ENCODE measurements around the gene KIR2DL3.
"Not testable (repeated sequence)": the region's sequence is repeated elsewhere in the genome, so short reads cannot be mapped to it uniquely, and the experiment has no call there.

Gene KIR2DL3

DNA sequence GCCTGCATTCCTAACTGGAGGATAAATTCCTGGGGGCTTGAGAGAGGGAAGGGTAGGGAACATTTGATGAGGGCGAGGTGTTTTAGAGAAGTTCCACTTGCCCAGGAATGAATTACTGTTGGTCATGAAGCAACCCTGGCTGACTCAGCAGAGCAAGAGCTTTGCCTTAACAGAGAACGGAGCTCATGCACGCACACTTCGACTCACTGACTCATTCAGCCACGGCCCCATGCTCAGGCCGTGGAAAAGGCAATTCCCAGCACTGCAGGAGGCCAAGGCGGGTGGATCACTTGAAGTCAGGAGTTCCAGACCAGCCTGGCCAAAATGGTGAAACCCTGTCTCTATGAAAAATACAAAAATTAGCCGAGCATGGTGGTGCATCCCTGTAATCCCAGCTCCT lies 25.9 kb downstream of the KIR2DL3 start:
- H3K9me3 Mint-ChIP-seq; H3K4me3 Mint-ChIP-seq; ATAC-seq (replicated peaks); DNase-seq; H3K27ac Mint-ChIP-seq; H3K36me3 Mint-ChIP-seq; H3K4me1 Mint-ChIP-seq: not testable (repeated sequence)
- peaks cover 7 to 15% of the 10 kb centered on the region in 2 donors for H3K27me3 Mint-ChIP-seq

DNA sequence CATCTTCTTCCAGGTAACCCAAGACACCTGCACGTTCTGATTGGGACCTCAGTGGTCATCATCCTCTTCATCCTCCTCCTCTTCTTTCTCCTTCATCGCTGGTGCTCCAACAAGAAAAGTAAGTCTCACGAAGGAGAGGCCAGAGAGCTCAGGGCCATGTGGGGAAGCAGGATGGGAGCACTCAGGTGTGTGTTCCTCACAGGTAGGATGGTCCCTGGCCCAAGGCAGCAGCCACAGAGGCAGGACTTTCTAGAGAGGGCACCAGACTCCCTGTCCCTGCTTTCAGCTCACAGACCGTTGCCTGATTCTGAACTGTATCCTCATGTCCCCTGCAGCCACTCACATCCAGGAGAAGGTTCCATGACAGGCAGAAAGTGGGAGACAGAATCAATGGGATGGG lies 28.2 kb downstream of the KIR2DL3 start:
- H3K27me3 Mint-ChIP-seq, result peaks cover 7 to 15% of the 10 kb centered on the region in 2 donors
- ATAC-seq (replicated peaks); H3K4me3 Mint-ChIP-seq; H3K4me1 Mint-ChIP-seq; H3K36me3 Mint-ChIP-seq; H3K27ac Mint-ChIP-seq; H3K9me3 Mint-ChIP-seq; DNase-seq: not testable (repeated sequence)

DNA sequence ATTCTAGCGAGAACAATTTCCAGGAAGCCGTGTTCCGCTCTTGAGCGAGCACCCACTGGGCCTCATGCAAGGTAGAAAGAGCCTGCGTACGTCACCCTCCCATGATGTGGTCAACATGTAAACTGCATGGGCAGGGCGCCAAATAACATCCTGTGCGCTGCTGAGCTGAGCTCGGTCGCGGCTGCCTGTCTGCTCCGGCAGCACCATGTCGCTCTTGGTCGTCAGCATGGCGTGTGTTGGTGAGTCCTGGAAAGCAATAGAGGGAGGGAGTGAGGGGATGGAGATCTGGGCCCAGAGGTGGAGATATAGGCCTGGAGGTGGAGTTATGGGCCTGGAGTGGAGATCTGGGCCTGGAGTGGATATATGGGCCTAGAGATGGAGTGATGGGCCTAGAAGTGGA lies 31.3 kb downstream of the KIR2DL3 start, which contains the start of gene KIR2DL1:
Gene KIR2DL1, plus strand, starts transcription at position 148 of the 400 bp plus-strand sequence. Its CDS starts 58 bp downstream, at position 206.
- not testable (repeated sequence) for ATAC-seq (replicated peaks); H3K9me3 Mint-ChIP-seq; H3K4me3 Mint-ChIP-seq; H3K36me3 Mint-ChIP-seq; H3K4me1 Mint-ChIP-seq; H3K27ac Mint-ChIP-seq; DNase-seq
- H3K27me3 Mint-ChIP-seq, result peaks cover 15 to 20% of the 10 kb centered on the region in 2 donors

DNA sequence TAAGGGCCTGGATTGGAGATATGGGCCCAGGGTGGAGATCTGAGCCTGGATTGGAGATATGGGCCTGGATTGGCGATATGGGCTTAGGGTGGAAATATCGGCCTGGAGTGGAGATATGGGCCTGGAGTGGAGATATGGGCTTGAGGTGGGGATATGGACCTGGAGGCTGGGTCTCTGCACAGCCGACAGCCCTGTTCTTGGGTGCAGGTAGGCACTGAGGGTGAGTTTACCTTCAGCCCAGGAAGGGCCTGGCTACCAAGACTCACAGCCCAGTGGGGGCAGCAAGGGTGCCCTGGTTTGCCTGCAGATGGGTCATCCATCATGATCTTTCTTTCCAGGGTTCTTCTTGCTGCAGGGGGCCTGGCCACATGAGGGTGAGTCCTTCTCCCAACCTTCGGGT lies 32.2 kb downstream of the KIR2DL3 start:
- H3K36me3 Mint-ChIP-seq; H3K27ac Mint-ChIP-seq; H3K4me1 Mint-ChIP-seq; H3K4me3 Mint-ChIP-seq; H3K9me3 Mint-ChIP-seq; DNase-seq; ATAC-seq (replicated peaks): not testable (repeated sequence)
- H3K27me3 Mint-ChIP-seq, result peaks cover 15 to 18% of the 10 kb centered on the region in 2 donors

DNA sequence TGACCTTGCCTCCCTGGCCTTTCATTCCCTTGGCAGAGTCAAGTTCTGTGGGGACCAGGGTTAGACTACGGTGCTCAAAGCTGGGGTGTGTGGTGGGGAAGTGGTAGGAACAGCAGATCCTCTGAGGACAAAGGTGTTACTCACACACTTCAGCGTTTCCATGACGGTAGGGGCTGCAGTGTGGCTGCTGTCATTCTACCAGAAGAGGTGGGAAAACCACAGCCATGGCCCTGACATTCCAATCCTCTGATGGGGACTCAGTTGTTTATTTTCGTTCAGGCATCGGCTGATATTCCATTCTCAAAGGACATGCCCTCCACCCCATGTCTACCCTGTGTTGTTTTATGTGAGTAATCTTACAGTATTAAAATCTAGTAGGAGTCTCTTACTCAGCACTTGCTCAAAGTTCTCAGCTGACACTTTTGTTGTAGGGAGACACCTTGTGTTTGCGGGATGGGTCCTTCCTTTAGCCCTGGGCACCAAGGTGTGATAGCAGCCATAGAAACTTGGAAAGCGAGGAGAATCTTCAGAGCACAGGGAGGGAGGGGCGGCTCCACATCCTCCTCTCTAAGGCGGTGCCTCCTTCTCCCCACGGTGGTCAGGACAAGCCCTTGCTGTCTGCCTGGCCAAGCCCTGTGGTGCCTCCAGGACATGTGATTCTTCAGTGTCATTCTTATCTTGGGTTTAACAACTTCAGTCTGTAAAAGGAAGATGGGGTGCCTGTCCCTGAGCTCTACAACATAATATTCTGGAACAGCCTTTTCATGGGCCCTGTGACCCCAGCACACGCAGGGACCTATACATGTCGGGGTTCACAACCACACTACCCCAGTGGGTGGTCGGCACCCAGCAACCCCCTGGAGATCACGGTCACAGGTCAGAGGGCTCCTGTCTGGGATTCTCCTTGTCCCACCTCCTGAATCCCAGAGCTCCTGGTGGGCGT lies 33.0 kb downstream of the KIR2DL3 start:
- H3K27me3 Mint-ChIP-seq, result peaks cover 12 to 18% of the 10 kb centered on the region in 2 donors
- not testable (repeated sequence) for H3K4me3 Mint-ChIP-seq; H3K4me1 Mint-ChIP-seq; H3K9me3 Mint-ChIP-seq; H3K36me3 Mint-ChIP-seq; DNase-seq; ATAC-seq (replicated peaks); H3K27ac Mint-ChIP-seq

DNA sequence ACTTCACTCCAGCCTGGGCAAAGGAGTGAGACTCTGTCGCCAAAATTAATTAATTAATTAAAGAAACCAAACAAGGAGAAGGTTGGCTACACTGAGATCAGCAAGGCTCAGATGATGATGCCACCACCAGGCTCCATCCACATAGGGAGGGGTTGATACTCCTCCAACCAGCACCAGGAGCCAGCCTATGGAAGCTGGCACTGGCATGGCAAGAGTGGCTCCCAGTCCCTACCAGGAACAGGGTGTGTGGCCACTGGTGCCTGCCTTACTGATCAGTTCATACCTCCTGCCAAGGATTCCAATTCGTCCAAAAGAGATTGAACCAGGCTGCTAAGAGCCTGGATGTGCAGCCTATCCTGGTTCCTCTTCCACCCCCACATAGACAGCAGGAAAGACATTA lies 34.4 kb downstream of the KIR2DL3 start:
- H3K27me3 Mint-ChIP-seq, result peaks cover 5 to 14% of the 10 kb centered on the region in 2 donors
- not testable (repeated sequence) for H3K4me1 Mint-ChIP-seq; H3K9me3 Mint-ChIP-seq; H3K4me3 Mint-ChIP-seq; H3K36me3 Mint-ChIP-seq; ATAC-seq (replicated peaks); H3K27ac Mint-ChIP-seq; DNase-seq

DNA sequence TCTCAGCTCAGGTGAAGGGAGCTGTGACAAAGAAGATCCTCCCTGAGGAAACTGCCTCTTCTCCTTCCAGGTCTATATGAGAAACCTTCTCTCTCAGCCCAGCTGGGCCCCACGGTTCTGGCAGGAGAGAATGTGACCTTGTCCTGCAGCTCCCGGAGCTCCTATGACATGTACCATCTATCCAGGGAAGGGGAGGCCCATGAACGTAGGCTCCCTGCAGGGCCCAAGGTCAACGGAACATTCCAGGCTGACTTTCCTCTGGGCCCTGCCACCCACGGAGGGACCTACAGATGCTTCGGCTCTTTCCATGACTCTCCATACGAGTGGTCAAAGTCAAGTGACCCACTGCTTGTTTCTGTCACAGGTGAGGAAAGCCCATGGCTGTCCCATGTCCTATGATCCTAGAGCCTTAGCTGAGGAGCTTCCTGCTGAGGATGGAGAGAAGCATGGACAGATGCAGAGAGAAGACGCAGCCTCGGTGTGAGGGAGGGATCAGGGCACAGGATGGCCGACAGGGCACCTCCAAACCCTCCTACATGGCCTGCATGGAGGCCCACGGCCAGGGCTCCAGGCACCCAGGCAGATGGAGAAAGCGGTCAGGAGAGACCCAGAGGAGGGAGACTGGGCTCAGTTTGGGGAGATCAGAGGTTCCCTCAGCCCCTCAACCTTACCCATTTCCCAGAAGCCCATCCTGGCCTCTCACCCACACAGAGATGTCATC lies 36.9 kb downstream of the KIR2DL3 start:
- not testable (repeated sequence) for H3K27ac Mint-ChIP-seq; H3K36me3 Mint-ChIP-seq; H3K9me3 Mint-ChIP-seq; H3K4me3 Mint-ChIP-seq; DNase-seq; H3K4me1 Mint-ChIP-seq; ATAC-seq (replicated peaks)
- H3K27me3 Mint-ChIP-seq, result peaks cover 5 to 14% of the 10 kb centered on the region in 2 donors

DNA sequence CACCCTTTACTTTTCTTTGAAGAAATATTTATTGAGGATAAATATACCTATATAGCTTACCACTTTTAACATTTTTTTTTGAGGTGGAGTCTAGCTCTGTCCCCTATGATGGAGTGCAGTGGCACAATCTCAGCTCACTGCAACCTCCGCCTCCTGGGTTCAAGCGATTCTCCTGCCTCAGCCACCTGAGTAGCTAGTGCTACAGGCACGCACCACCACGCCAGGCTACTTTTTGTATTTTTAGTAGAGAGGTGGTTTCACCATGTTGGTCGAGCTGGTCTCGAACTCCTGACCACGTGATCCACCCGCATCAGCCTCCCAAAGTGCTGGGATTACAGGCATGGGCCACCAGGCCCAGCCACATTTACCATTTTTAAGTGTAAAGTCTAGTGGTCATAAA lies 37.5 kb downstream of the KIR2DL3 start:
- DNase-seq; H3K36me3 Mint-ChIP-seq; H3K4me3 Mint-ChIP-seq; H3K27ac Mint-ChIP-seq; H3K9me3 Mint-ChIP-seq; H3K4me1 Mint-ChIP-seq; ATAC-seq (replicated peaks): not testable (repeated sequence)
- H3K27me3 Mint-ChIP-seq, result peaks cover 5 to 14% of the 10 kb centered on the region in 2 donors

DNA sequence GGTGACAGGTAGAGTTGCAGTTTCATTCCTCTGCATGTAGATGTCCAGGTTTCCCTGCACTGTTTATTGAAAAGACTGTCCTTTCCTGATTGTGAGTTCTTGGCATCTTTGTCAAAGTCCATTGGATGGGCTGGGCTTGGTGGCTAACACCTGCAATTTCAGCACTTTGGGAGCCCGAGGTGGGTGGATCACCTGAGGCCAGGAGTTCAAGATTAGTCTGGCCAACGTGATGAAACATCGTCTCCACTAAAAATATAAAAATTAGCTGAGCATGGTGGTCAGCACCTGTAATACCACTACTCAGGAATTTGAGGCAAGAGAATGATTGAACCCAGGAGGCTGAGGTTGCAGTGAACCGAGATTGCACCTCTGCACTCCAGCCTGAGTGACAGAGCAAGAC lies 39.5 kb downstream of the KIR2DL3 start:
- not testable (repeated sequence) for DNase-seq; H3K4me1 Mint-ChIP-seq; H3K27ac Mint-ChIP-seq; ATAC-seq (replicated peaks); H3K36me3 Mint-ChIP-seq; H3K4me3 Mint-ChIP-seq
- Mint-ChIP-seq H3K9me3 (peaks cover 0 to 10% of the 10 kb centered on the region in 2 donors), H3K27me3 (peaks cover 11 to 23% of the 10 kb centered on the region in 2 donors)

DNA sequence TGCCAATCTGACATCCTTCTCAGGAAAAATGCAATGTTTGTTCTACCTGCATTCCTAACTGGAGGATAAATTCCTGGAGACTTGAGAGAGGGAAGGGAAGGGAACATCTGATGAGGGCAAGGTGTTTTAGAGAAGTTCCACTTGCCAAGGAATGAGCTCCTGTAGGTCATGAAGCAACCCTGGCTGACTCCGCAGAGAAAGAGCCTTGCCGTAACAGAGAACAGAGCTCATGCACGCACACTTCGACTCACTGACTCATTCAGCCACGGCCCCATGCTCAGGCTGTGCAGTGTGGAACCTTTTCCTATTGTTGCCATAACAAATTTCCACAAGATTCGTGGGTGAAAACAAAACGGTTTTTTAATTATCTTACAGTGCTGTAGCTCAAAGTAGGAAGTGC lies 40.6 kb downstream of the KIR2DL3 start:
- not testable (repeated sequence) for H3K27ac Mint-ChIP-seq; ATAC-seq (replicated peaks); H3K36me3 Mint-ChIP-seq; H3K4me1 Mint-ChIP-seq; H3K4me3 Mint-ChIP-seq; DNase-seq
- Mint-ChIP-seq H3K27me3 (peaks cover 17 to 28% of the 10 kb centered on the region in 2 donors), H3K9me3 (peaks cover 0 to 10% of the 10 kb centered on the region in 2 donors)

DNA sequence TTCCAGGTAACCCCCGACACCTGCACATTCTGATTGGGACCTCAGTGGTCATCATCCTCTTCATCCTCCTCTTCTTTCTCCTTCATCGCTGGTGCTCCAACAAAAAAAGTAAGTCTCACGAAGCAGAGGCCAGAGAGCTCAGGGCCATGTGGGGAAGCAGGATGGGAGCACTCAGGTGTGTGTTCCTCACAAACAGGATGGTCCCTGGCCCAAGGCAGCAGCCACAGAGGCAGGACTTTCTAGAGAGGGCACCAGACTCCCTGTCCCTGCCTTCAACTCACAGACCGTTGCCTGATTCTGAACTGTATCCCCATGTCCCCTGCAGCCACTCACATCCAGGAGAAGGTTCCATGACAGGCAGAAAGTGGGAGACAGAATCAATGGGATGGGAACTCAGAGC lies 44.6 kb downstream of the KIR2DL3 start:
- not testable (repeated sequence) for H3K9me3 Mint-ChIP-seq; DNase-seq; H3K4me3 Mint-ChIP-seq; ATAC-seq (replicated peaks); H3K27ac Mint-ChIP-seq; H3K4me1 Mint-ChIP-seq; H3K36me3 Mint-ChIP-seq
- H3K27me3 Mint-ChIP-seq, result peaks cover 33 to 37% of the 10 kb centered on the region in 2 donors

DNA sequence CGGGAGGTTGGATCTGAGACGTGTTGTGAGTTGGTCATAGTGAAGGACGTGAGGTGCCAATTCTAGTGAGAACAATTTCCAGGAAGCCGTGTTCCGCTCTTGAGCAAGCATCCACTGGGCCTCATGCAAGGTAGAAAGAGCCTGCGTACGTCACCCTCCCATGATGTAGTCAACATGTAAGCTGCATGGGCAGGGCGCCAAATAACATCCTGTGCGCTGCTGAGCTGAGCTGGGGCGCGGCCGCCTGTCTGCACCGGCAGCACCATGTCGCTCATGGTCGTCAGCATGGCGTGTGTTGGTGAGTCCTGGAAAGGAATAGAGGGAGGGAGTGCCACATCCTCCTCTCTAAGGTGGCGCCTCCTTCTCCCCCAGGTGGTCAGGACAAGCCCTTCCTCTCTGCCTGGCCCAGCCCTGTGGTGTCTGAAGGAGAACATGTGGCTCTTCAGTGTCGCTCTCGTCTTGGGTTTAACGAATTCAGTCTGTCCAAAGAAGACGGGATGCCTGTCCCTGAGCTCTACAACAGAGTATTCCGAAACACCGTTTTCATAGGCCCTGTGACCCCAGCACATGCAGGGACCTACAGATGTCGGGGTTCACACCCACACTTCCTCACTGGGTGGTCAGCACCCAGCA lies 47.9 kb downstream of the KIR2DL3 start:
- not testable (repeated sequence) for H3K4me3 Mint-ChIP-seq; H3K27ac Mint-ChIP-seq; H3K9me3 Mint-ChIP-seq; DNase-seq; H3K36me3 Mint-ChIP-seq; ATAC-seq (replicated peaks); H3K4me1 Mint-ChIP-seq
- peaks cover 32 to 49% of the 10 kb centered on the region in 2 donors for H3K27me3 Mint-ChIP-seq

DNA sequence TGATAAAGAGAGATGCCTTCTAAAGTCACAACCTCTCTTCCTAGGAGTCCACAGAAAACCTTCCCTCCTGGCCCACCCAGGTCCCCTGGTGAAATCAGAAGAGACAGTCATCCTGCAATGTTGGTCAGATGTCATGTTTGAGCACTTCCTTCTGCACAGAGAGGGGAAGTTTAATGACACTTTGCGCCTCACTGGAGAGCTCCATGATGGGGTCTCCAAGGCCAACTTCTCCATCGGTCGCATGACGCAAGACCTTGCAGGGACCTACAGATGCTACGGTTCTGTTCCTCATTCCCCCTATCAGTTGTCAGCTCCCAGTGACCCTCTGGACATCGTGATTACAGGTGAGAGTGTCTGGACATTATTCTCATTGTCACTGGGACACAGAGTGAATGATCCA lies 49.8 kb downstream of the KIR2DL3 start:
- not testable (repeated sequence) for DNase-seq; H3K27ac Mint-ChIP-seq; H3K4me3 Mint-ChIP-seq; H3K36me3 Mint-ChIP-seq; H3K9me3 Mint-ChIP-seq; ATAC-seq (replicated peaks)
- Mint-ChIP-seq H3K27me3 (peaks cover 18 to 44% of the 10 kb centered on the region in 2 donors), H3K4me1 (peaks cover 5 to 13% of the 10 kb centered on the region in 2 donors)

DNA sequence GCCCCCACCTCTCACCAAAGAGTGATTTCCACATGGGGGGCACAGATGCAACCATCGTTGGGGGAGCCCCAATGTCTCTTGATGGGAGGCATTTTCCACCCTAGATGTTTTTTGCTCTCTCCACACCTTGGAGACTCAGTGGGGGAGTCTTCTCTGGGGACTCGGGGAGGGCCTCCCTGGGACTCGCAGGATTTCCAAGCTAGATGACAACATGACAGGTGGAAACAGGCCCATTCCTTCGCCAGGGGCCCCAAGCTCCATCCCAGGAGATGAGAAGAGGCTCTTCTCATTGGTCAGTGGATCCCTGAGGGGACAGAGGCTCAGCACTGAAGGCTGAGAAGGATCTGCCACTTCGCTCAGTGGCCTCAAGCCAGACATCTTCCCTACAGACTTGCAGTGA lies 52.4 kb downstream of the KIR2DL3 start:
- Mint-ChIP-seq H3K4me1 (peaks cover 6 to 16% of the 10 kb centered on the region in 2 donors), H3K36me3 (no peaks in the 10 kb centered on the region), H3K27ac (no peak overlapping the region), H3K4me3 (no peak overlapping the region), H3K27me3 (peaks cover 8 to 31% of the 10 kb centered on the region in 2 donors), H3K9me3 (peaks cover 0 to 1% of the 10 kb centered on the region in 2 donors)
- DNase-seq, result no peak
- ATAC-seq (replicated peaks), result no peak

Measured in stimulated activated naive B cell treated with anti-CD40 and anti-IgM and Interleukin-4, amounts not matched to agents 10 μg/mL and 1 μg/mL and 100 μg/mL, for 72 hours (primary cell).